ENCODE results near the gene TCF15.

Gene TCF15

DNA sequence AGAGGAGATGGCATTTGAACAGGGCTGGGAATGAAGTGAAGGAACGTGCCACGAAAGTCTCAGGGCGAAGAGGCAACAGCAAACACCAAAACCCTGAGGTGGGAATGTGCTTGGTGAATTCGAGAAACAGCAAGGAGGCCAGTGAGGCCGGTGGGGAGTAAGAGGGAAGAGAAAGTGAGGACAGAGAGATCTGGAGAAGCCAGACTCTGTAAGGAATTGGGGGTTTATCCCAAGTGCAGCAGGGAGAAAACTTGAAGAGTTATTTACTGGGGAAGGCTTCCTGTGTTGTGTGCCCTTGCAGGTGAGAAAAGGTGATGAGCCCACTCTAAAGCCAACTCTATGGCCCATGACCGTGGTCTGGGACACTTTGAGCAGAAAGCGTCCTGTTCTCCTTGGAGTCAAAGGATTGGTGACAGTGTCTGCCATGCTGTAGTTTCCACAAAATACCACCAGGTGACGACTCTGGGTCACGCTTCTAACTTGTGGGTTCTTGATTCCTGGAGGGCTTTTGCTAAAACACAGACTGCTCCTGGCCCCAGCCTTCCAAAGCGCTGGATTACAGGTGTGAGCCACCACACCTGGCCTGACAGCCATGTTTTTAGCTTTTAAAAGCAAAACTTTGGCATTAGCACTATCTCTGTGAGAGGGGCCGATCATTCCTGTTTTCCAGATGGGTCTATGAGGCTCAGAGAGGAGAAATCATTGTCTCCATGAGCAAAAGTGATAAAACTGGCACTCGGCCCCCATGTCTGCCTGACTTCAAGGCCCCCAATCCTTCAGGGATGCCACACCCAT, 48.5 kb downstream of the TCF15 start:
- H3K4me3 ChIP-seq (replicated peaks; ENCODE audit: low read depth, low read length) = no peak overlapping the region
- peak; percentile 78 for DNase-seq (ENCODE audit: low read depth)
- no peak for TF ChIP-seq CTCF (IDR thresholded peaks at IDR 0.05; ENCODE audit: low read length, missing control alignments)

DNA sequence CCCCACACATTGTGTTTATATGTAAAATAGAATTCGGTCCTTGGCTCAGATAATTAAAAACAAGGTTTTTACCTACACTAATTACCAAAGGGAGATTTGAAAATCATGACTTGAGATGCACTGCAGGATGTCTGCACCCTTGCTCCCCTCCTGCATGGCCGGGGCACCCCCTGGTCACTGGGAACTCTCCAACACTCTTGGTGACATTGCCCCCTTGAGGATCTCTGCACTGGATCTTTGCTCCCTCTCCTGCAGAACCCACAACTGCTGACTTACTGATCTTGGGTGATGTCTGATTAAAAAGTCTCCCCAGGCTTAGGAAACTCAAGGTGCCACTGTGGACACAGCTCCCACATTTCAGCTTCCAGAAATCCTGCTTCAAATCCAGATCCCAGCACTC, 49.4 kb downstream of the TCF15 start:
- no peak for DNase-seq (ENCODE audit: low read depth)
- TF ChIP-seq CTCF (IDR thresholded peaks at IDR 0.05; ENCODE audit: low read length, missing control alignments) = no peak
- no peak overlapping the region for H3K4me3 ChIP-seq (replicated peaks; ENCODE audit: low read depth, low read length)

GRCh38 chr20:558117-558516, 52.0 kb downstream of the TCF15 start:
- no peak for TF ChIP-seq CTCF (IDR thresholded peaks at IDR 0.05; ENCODE audit: low read length, missing control alignments)
- H3K4me3 ChIP-seq (replicated peaks; ENCODE audit: low read depth, low read length) = no peak overlapping the region
- DNase-seq (ENCODE audit: low read depth) = no peak

DNA sequence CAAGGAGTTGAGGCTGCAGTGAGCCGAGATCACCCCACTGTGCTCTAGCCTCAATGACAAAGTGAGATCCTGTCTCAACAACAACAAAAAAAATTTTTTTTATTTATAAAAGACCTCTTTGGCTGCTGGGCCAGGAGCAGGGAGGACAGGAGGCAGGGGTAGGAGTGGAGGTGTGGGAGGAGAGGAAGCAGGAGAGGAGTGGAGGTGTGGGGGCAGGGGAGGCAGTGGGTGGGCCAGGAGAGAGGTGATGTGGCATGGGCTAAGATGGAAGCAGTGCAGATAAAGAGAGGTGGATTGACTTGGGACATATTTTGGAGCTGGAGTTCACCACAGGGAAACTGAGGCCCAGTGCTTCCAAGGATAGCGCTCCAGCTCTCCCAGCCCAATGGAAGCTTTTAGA, 53.1 kb downstream of the TCF15 start:
- DNase-seq (ENCODE audit: low read depth) = no peak
- H3K4me3 ChIP-seq (replicated peaks; ENCODE audit: low read depth, low read length) = no peak overlapping the region
- no peak for TF ChIP-seq CTCF (IDR thresholded peaks at IDR 0.05; ENCODE audit: low read length, missing control alignments)

DNA sequence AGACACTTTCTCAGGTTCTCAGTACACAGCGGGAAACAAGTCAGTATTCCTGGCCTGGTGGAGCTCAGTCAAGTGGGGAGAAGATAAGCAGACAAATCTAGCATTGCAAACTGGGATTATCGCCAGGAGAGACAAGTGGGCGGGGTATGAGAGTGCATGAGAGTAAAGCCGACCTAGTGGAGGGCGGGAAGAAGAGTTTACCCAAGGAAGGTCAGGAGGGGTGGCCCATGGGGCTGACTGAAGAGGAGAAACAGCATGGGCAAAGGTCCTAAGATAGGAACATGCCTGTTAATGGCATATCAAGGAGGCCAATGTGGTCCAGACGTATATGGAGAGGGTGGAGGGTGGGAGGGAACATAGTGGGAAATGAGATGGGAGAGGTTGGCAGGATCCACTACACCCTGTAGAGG, 54.1 kb downstream of the TCF15 start:
- DNase-seq (ENCODE audit: low read depth) = peak; percentile 19
- H3K4me3 ChIP-seq (replicated peaks; ENCODE audit: low read depth, low read length) = no peak overlapping the region
- no peak for TF ChIP-seq CTCF (IDR thresholded peaks at IDR 0.05; ENCODE audit: low read length, missing control alignments)

All from fibroblast of pulmonary artery (primary cell).